ENCODE data around the gene GZMH. TPM values are rescaled to one million over a fixed set of nuclear protein-coding genes. Genes with fewer than 3 reads are reported as not detected.

GZMH gene
- total and polyA plus RNA-seq, 2 of the 8 experiments (the other 6 are each of a cell fraction or from before 2014, with no cell fraction given) = not detected

DNA sequence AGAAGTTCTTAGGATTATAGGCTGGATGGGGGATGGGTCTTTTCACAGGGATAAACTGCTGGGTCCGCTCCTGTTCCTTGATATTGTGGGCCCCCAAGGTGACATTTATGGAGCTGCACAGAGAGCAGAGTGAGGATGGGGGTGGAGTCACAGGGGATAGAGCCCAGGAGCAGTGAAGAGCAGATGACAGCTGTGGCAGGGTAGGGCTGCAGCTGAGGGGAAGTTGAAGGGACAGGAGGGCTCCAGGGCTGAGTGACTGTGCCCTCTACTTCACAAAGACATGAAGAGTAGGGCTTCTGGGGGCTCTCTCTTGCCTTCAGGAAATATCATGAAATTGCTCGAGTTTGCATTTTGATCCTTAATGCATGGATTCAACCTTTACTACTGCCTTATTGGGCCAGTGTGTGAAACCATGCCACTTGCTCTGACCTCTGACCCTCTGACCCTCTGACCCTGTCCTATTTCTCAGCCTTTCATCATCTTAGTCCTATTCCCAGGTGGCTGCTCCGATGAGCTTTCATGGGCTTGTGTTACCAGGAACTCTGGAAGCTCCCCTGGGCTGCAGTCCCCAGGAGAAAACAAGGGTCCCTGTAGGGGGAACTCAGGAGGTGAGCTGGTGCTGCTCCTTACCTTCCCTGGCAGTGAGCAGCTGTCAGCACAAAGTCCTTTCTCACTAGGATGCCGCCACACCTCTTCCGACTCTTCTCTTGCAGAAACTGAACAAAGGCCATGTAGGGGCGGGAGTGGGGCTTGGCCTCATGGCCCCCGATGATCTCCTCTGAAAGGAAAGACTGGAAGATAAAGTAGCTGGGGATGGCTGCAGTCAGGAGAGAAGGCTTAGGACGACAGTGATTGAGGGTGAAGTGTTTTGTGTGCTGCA is 1.6 kb downstream of the GZMH start (continued):
- no peak for TF ChIP-seq BRCA1 (IDR thresholded peaks at IDR 0.05; ENCODE audit: low read depth, low read length)
- no peak for TF ChIP-seq BCL11A (IDR thresholded peaks at IDR 0.05; ENCODE audit: low read depth in 2 of 2, low read length in 2 of 2)
- no peak for TF ChIP-seq SIX5 (IDR thresholded peaks at IDR 0.05; ENCODE audit: low read depth, low read length)
- TF ChIP-seq MAFK (IDR thresholded peaks at IDR 0.05; ENCODE audit: low read depth, low read length) = no peak
- TF ChIP-seq KDM1A (IDR thresholded peaks at IDR 0.05; ENCODE audit: borderline replicate concordance, low read length) = no peak
- TF ChIP-seq KDM5A (IDR thresholded peaks at IDR 0.05; ENCODE audit: low read length) = no peak
